HG03025 (cell line): ENCODE measurements around the gene NUBP2.
"Not testable (repeated sequence)": the region's sequence is repeated elsewhere in the genome, so short reads cannot be mapped to it uniquely, and the experiment has no call there.

Experiments
- ATAC-seq: cut with Tn5 transposase; IDR thresholded peaks from one replicate; pipeline ENCODE4 v1.9.1; 2021; ENCODE audit warnings: mild to moderate bottlenecking, moderate library complexity; ENCODE audit not compliant: unreplicated experiment, low FRiP score

NUBP2 gene

GRCh38 chr16:1794221-1794871 is 11.6 kb downstream of the NUBP2 start:
- ATAC-seq: no peak

- ATAC-seq: no peak
Observed at GRCh38 chr16:1794908-1795666, 12.3 kb downstream of the NUBP2 start.

- ATAC-seq: not testable (repeated sequence)
Observed at GRCh38 chr16:1799263-1799662, 16.5 kb downstream of the NUBP2 start.

GRCh38 chr16:1800701-1801100 is 17.9 kb downstream of the NUBP2 start:
- no peak for ATAC-seq

GRCh38 chr16:1807626-1808025 is 24.9 kb downstream of the NUBP2 start:
- no peak for ATAC-seq

- ATAC-seq: no peak
Observed at GRCh38 chr16:1808691-1809090, 25.9 kb downstream of the NUBP2 start.

- ATAC-seq: no peak
Observed at GRCh38 chr16:1809281-1809801, 26.6 kb downstream of the NUBP2 start.

- no peak for ATAC-seq
Observed at GRCh38 chr16:1810106-1810505, 27.3 kb downstream of the NUBP2 start.

GRCh38 chr16:1810536-1810935 is 27.8 kb downstream of the NUBP2 start:
- no peak for ATAC-seq

GRCh38 chr16:1812732-1813163 is 30.0 kb downstream of the NUBP2 start:
- no peak for ATAC-seq

GRCh38 chr16:1815461-1815860 is 32.7 kb downstream of the NUBP2 start:
- no peak for ATAC-seq

- ATAC-seq: no peak
Observed at GRCh38 chr16:1816396-1817275, 33.9 kb downstream of the NUBP2 start.

GRCh38 chr16:1817276-1817589 is 34.5 kb downstream of the NUBP2 start:
- no peak for ATAC-seq

GRCh38 chr16:1817716-1818115 is 35.0 kb downstream of the NUBP2 start:
- ATAC-seq: no peak

- no peak for ATAC-seq
Observed at GRCh38 chr16:1818204-1818872, 35.6 kb downstream of the NUBP2 start.

GRCh38 chr16:1818873-1819525 is 36.2 kb downstream of the NUBP2 start:
- ATAC-seq: no peak

- ATAC-seq: no peak
Observed at GRCh38 chr16:1819611-1820010, 36.9 kb downstream of the NUBP2 start.

- ATAC-seq: no peak
Observed at GRCh38 chr16:1820096-1820945, 37.6 kb downstream of the NUBP2 start.

- no peak for ATAC-seq
Observed at GRCh38 chr16:1820946-1821290, 38.2 kb downstream of the NUBP2 start.
